Sigmoid colon (tissue), 4 donors: Measurements from ENCODE around the gene CKB.

Experiments
- POLR2AphosphoS5 ChIP-seq, 4 donors: sonication (generic); formaldehyde crosslinking; IDR thresholded peaks; one replicate each; pipeline ENCODE4 v1.6.1; 2017; ENCODE audit warnings: antibody characterized with exemption in 4 of 4
- TF ChIP-seq, protein P1 (sequence below), 4 experiments: fragments of 450-650 bp in 3 of 4; fragments of 200-600 bp in 1 of 4; IDR thresholded peaks; one replicate each; pipeline ENCODE4 v1.5.1; 2016 to 2019; ENCODE audit warnings: antibody characterized with exemption in 4 of 4, mild to moderate bottlenecking in 3 of 4, moderate library complexity in 2 of 4

DNA sequence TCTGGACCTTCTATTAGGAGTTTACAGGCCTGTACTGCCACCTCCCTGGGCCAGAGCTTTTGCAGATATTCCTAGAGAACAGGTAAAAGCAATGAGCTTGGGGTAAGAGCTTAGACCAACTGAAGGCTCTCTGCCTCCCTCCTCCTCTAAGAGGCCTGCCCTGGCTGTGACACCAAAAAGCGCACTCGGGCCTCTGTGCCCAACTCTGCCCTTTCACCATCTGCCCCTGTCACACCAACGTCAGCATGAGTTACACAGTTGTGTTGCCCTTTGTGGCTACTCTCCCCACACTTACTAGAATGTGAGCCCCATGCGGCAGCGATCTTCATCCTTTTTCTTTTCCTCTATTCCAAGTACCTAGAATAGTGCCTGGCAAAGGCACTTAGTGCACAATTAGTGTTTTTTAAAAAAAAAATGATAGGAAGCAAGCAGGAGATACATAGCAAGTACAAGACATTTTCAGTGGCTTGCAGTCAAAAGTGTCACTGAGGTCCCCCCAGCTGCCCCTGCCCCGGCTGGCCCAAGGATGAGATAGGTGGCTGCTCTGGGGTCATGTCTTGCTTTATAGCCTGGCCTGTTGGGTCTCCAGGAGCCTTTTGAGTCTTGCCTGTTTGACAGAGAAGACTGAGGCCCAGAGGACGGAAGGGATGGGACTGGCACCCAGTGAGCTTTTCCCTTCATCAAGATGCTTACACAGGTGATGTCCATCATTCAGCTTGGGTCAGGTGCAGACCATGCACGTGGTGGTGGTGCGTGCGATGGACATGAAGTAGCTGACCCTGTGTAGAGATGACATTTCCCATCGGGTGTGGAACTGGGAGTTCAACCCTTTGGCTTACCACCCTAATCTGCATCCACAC, 12.5 kb downstream of the CKB start:
- no peak for TF ChIP-seq POLR2AphosphoS5 (IDR thresholded peaks at IDR 0.05)
- TF ChIP-seq, protein P1, sequence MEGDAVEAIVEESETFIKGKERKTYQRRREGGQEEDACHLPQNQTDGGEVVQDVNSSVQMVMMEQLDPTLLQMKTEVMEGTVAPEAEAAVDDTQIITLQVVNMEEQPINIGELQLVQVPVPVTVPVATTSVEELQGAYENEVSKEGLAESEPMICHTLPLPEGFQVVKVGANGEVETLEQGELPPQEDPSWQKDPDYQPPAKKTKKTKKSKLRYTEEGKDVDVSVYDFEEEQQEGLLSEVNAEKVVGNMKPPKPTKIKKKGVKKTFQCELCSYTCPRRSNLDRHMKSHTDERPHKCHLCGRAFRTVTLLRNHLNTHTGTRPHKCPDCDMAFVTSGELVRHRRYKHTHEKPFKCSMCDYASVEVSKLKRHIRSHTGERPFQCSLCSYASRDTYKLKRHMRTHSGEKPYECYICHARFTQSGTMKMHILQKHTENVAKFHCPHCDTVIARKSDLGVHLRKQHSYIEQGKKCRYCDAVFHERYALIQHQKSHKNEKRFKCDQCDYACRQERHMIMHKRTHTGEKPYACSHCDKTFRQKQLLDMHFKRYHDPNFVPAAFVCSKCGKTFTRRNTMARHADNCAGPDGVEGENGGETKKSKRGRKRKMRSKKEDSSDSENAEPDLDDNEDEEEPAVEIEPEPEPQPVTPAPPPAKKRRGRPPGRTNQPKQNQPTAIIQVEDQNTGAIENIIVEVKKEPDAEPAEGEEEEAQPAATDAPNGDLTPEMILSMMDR (IDR thresholded peaks at IDR 0.05) = no peak
